OCI-LY7 (cell line): ENCODE data around the gene NBPF26. TPM values are rescaled to one million over a fixed set of nuclear protein-coding genes. Genes with fewer than 3 reads are reported as not detected.
"Not testable (repeated sequence)": the region's sequence is repeated elsewhere in the genome, so short reads cannot be mapped to it uniquely, and the experiment has no call there.

ENCODE experiments used
- BruUV-seq: library from RNA; stranded (reverse); fragments of 400-500 nt; replicated peaks from 2 replicates; lab custom pipeline; 2021; lab: Mats Ljungman, UMichigan
- CTCF ChIA-PET: fragments of 300-600 bp; sonication (Branson Sonifier 250); formaldehyde crosslinking; loops from one replicate; lab custom pipeline; 2022; ENCODE audit warnings: antibody characterized with exemption; ENCODE audit not compliant: unreplicated experiment; lab: Charles Lee
- POLR2A ChIA-PET: fragments of 300-600 bp; sonication (Branson Sonifier 250); formaldehyde crosslinking; loops from one replicate; lab custom pipeline; 2022; ENCODE audit warnings: antibody characterized with exemption; lab: Charles Lee
- DNase-seq: peaks from one replicate; pipeline ENCODE4 v3.0.0-alpha.2; 2015; ENCODE audit warnings: low spot score
- H2AFZ ChIP-seq: fragments of 200-600 bp; sonication (generic), shearing (Covaris generic); 2 replicates; pipeline ENCODE4 v1.6.1; 2014; ENCODE audit warnings: mild to moderate bottlenecking, antibody characterized with exemption, low read length, moderate library complexity
- H3K27ac ChIP-seq: fragments of 200-600 bp; sonication (generic); 2 replicates; pipeline ENCODE4 v1.5.1; 2014; ENCODE audit warnings: mixed run types, low read depth, mild to moderate bottlenecking, moderate library complexity, low read length, inconsistent platforms; ENCODE audit not compliant: poor library complexity, severe bottlenecking
- H3K36me3 ChIP-seq: fragments of 200-600 bp; sonication (generic); 2 replicates; pipeline ENCODE4 v1.6.1; 2014; ENCODE audit warnings: mild to moderate bottlenecking, antibody characterized with exemption, low read length, moderate library complexity, mixed read lengths; ENCODE audit not compliant: insufficient read depth
- H3K4me1 ChIP-seq: fragments of 200-600 bp; sonication (generic); 2 replicates; pipeline ENCODE4 v1.5.1; 2014; ENCODE audit warnings: mild to moderate bottlenecking, low read length; ENCODE audit not compliant: insufficient read depth, poor library complexity, severe bottlenecking
- H3K4me2 ChIP-seq: fragments of 200-600 bp; sonication (generic); 2 replicates; pipeline ENCODE4 v1.6.1; 2014; ENCODE audit warnings: mild to moderate bottlenecking, low read length
- H3K4me3 ChIP-seq: fragments of 200-600 bp; sonication (generic); 2 replicates; pipeline ENCODE4 v1.5.1; 2014; ENCODE audit warnings: mild to moderate bottlenecking, low read depth, low read length; ENCODE audit not compliant: poor library complexity, severe bottlenecking
- H3K79me2 ChIP-seq: fragments of 200-600 bp; sonication (generic); 2 replicates; pipeline ENCODE4 v1.6.1; 2016; ENCODE audit warnings: low read depth, mild to moderate bottlenecking, low read length, moderate library complexity, mixed read lengths; ENCODE audit not compliant: insufficient read depth
- H3K9me2 ChIP-seq: fragments of 200-600 bp; sonication (generic); 2 replicates; pipeline ENCODE4 v1.6.1; 2016; ENCODE audit warnings: mild to moderate bottlenecking, low read length, mixed read lengths; ENCODE audit not compliant: insufficient read depth
- H3K9me3 ChIP-seq: fragments of 200-600 bp; sonication (generic); 2 replicates; pipeline ENCODE4 v1.6.1; 2014; ENCODE audit warnings: mild to moderate bottlenecking, mixed run types, low read length, mixed read lengths
- H4K20me1 ChIP-seq: fragments of 200-600 bp; sonication (generic); 2 replicates; pipeline ENCODE4 v1.6.1; 2014; ENCODE audit warnings: mild to moderate bottlenecking, antibody characterized with exemption, low read length, moderate library complexity, mixed read lengths; ENCODE audit not compliant: insufficient read depth
- CTCF ChIP-seq: fragments of 200-600 bp; sonication (generic); conservative IDR thresholded peaks from 2 replicates; pipeline ENCODE4 v1.5.1; 2014; ENCODE audit warnings: mild to moderate bottlenecking, antibody characterized with exemption, low read length, moderate library complexity, mixed read lengths
- intact Hi-C: fragments of 100-400 bp; cut with micrococcal nuclease; formaldehyde crosslinking; loops from one replicate; pipeline ENCODE4 v1.10.0; 2022; ENCODE audit not compliant: unreplicated experiment
- total RNA-seq, 2 experiments: library from RNA; depleted of rRNA in 1 of 2; stranded (reverse); fragments of >200 nt in 1 of 2; shearing (Covaris generic) in 1 of 2; gene quantifications; 2 replicates each; pipeline ENCODE4 v1.2.3, GENCODE V29; 2014 to 2022

The NBPF26 gene
- total RNA-seq, 2 experiments from 2014 or later = 24.2 to 24.7 TPM

GRCh38 chr1:120811822-120812221 lies 88.1 kb downstream of the NBPF26 start:
- H3K9me3 ChIP-seq, CTCF ChIA-PET, H4K20me1 ChIP-seq, H3K36me3 ChIP-seq, H3K27ac ChIP-seq, H3K4me1 ChIP-seq, BruUV-seq, H3K9me2 ChIP-seq, DNase-seq, H3K4me3 ChIP-seq, H3K79me2 ChIP-seq, POLR2A ChIA-PET, H3K4me2 ChIP-seq, H2AFZ ChIP-seq, intact Hi-C loops: not testable (repeated sequence)
- peak; percentile 50 for TF ChIP-seq CTCF

GRCh38 chr1:120825051-120825450 lies 101.3 kb downstream of the NBPF26 start:
- H4K20me1 ChIP-seq, H3K4me3 ChIP-seq, H3K79me2 ChIP-seq, BruUV-seq, intact Hi-C loops, H2AFZ ChIP-seq, POLR2A ChIA-PET, H3K4me1 ChIP-seq, CTCF ChIA-PET, H3K36me3 ChIP-seq, DNase-seq, H3K9me2 ChIP-seq, H3K9me3 ChIP-seq, H3K27ac ChIP-seq, H3K4me2 ChIP-seq: not testable (repeated sequence)

GRCh38 chr1:120826623-120827022 lies 102.9 kb downstream of the NBPF26 start:
- intact Hi-C loops, H3K36me3 ChIP-seq, H4K20me1 ChIP-seq, H3K9me3 ChIP-seq, H3K27ac ChIP-seq, H2AFZ ChIP-seq, DNase-seq, H3K79me2 ChIP-seq, BruUV-seq, POLR2A ChIA-PET, CTCF ChIA-PET, H3K9me2 ChIP-seq, H3K4me2 ChIP-seq, H3K4me3 ChIP-seq, H3K4me1 ChIP-seq: not testable (repeated sequence)

- intact Hi-C loops, H3K4me1 ChIP-seq, H3K9me2 ChIP-seq, H3K9me3 ChIP-seq, BruUV-seq, H2AFZ ChIP-seq, H3K27ac ChIP-seq, H4K20me1 ChIP-seq, H3K79me2 ChIP-seq, H3K36me3 ChIP-seq, POLR2A ChIA-PET, CTCF ChIA-PET: not testable (repeated sequence)
- TF ChIP-seq CTCF = peak; percentile 37; the same call in 1 of the 2 replicates
- DNase-seq = peak; percentile 29
- Histone ChIP-seq H3K4me2 (peak overlapping the region; percentile 56; the same call in 1 of the 2 replicates), H3K4me3 (peak overlapping the region; percentile 44)
These were observed 120.6 kb downstream of the NBPF26 start for GRCh38 chr1:120844186-120844944.

- not testable (repeated sequence) for H2AFZ ChIP-seq, H3K4me1 ChIP-seq, BruUV-seq
These were observed 121.2 kb downstream of the NBPF26 start for GRCh38 chr1:120844945-120845330.

More at GRCh38 chr1:120844945-120845330, 121.2 kb downstream of the NBPF26 start:
- intact Hi-C loops, H3K4me3 ChIP-seq, CTCF ChIA-PET, H4K20me1 ChIP-seq, H3K27ac ChIP-seq, H3K9me2 ChIP-seq, H3K79me2 ChIP-seq, POLR2A ChIA-PET, H3K9me3 ChIP-seq, DNase-seq, H3K36me3 ChIP-seq: not testable (repeated sequence)
- peak overlapping the region; percentile 56; the same call in 1 of the 2 replicates for H3K4me2 ChIP-seq
